ENCODE data around the gene SYNGR3.

The SYNGR3 gene

GRCh38 chr16:2042986-2043666 lies 53.4 kb downstream of the SYNGR3 start:
- DNase-seq, result no peak

Measured in midbrain (tissue), 1 donor.